Measurements from ENCODE around the gene DOC2A.
"Not testable (repeated sequence)": the region's sequence is repeated elsewhere in the genome, so short reads cannot be mapped to it uniquely, and the experiment has no call there.

Gene DOC2A

DNA sequence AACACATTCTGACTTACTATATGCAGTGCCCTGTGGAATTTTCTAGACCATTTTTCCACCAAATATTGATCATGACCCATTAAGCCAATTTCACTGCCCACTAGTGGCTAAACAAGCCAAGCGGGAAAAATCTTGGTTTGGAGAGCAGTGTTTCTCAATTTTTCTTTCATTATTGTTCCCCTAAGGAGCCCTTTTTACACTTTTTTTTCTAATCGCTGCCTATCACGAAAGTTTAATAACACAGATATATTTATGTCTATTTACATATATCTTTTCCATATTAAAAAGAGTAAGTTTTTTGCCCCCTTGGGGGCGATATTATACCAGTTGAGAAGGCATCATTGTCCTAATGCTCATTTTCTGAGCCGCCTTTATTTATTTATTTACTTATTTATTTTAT lies 31.0 kb upstream of the DOC2A start:
- H3K9me3 ChIP-seq (ENCODE audit: control insufficient read depth in 2 of 2, low read length in 2 of 2) = no peaks in the 10 kb centered on the region
- H3K36me3 ChIP-seq (ENCODE audit: control insufficient read depth in 2 of 2, insufficient read depth in 2 of 2, low read length in 2 of 2) = no peaks in the 10 kb centered on the region
- H3K27ac ChIP-seq (ENCODE audit: low read length) = no peak overlapping the region
- H3K4me3 ChIP-seq (ENCODE audit: low read length in 2 of 2) = no peak overlapping the region
- no peaks in the 10 kb centered on the region for H3K4me1 ChIP-seq (ENCODE audit: control insufficient read depth, insufficient read depth, low read length)
- no peak overlapping the region for H3K9ac ChIP-seq (ENCODE audit: low read length in 2 of 2)
- peaks cover 0 to 6% of the 10 kb centered on the region in 2 donors for H3K27me3 ChIP-seq (ENCODE audit: control insufficient read depth in 1 of 2, insufficient read depth in 2 of 2, low read length in 2 of 2)

DNA sequence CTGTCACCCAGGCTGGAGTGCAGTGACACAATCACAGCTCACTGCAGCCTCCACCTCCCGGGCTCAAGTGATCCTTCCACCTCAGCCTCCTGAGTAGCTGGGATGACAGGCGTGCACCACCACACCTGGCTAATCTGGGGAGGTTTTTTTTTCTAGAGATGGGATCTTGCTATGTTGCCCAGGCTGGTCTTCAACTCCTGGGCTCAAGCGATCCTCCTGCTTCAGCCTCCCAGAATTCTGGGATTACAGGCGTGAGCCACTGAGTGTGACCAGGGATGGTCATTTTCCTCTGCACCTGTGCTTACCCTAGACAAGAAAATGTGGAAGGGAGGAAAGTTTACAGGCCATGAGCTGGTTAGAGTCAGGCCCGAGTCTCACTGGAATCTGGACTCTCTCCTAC lies 29.9 kb upstream of the DOC2A start:
- not testable (repeated sequence) for H3K4me1 ChIP-seq (ENCODE audit: control insufficient read depth, insufficient read depth, low read length); H3K27ac ChIP-seq (ENCODE audit: low read length); H3K9ac ChIP-seq (ENCODE audit: low read length in 2 of 2); H3K36me3 ChIP-seq (ENCODE audit: control insufficient read depth in 2 of 2, insufficient read depth in 2 of 2, low read length in 2 of 2); H3K9me3 ChIP-seq (ENCODE audit: control insufficient read depth in 2 of 2, low read length in 2 of 2); H3K27me3 ChIP-seq (ENCODE audit: control insufficient read depth in 1 of 2, insufficient read depth in 2 of 2, low read length in 2 of 2); H3K4me3 ChIP-seq (ENCODE audit: low read length in 2 of 2)

DNA sequence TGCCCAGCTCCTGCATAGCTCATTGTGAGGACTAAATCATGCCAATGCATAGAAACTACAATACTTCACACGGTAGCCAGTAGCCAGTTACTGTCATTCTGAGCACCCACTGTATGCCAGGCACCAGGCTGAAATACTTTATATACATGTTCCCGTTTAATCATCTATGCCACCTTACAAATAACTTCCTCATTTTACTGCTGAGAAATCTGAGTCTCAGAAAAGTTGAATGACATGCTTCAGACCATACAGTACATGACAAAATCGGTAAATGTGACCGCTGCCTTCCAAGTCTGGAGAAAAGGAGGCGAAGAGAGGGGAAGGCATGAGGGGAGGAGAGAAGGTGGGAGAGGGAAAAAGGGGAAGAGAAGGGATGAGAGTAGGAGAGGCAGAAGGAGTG lies 29.4 kb upstream of the DOC2A start:
- no peaks in the 10 kb centered on the region for H3K9me3 ChIP-seq (ENCODE audit: control insufficient read depth in 2 of 2, low read length in 2 of 2)
- no peaks in the 10 kb centered on the region for H3K4me1 ChIP-seq (ENCODE audit: control insufficient read depth, insufficient read depth, low read length)
- H3K27ac ChIP-seq (ENCODE audit: low read length) = no peak overlapping the region
- no peak overlapping the region for H3K9ac ChIP-seq (ENCODE audit: low read length in 2 of 2)
- no peaks in the 10 kb centered on the region for H3K36me3 ChIP-seq (ENCODE audit: control insufficient read depth in 2 of 2, insufficient read depth in 2 of 2, low read length in 2 of 2)
- peaks cover 4 to 8% of the 10 kb centered on the region in 2 donors for H3K27me3 ChIP-seq (ENCODE audit: control insufficient read depth in 1 of 2, insufficient read depth in 2 of 2, low read length in 2 of 2)
- no peak overlapping the region for H3K4me3 ChIP-seq (ENCODE audit: low read length in 2 of 2)

DNA sequence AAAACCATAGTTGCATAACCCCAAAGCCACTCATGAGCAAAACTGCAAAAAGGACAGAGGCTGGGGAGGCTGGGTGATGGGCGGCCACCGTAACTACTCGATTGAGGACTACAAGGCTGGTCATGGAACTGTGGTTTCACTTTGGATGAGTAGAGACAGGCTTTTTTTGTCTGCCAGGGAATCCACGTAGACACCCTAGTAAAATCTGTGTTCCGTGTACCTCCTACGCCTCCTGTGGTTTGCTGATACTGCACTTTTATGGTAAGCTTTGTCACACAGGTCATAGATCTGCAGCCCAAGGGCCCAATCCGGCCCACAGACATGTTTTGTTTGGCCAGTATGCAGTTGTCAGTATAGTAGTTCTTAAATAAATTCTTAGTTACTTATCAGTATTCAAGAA lies 22.4 kb upstream of the DOC2A start:
- peaks cover 44 to 54% of the 10 kb centered on the region in 2 donors for H3K27me3 ChIP-seq (ENCODE audit: control insufficient read depth in 1 of 2, insufficient read depth in 2 of 2, low read length in 2 of 2)

DNA sequence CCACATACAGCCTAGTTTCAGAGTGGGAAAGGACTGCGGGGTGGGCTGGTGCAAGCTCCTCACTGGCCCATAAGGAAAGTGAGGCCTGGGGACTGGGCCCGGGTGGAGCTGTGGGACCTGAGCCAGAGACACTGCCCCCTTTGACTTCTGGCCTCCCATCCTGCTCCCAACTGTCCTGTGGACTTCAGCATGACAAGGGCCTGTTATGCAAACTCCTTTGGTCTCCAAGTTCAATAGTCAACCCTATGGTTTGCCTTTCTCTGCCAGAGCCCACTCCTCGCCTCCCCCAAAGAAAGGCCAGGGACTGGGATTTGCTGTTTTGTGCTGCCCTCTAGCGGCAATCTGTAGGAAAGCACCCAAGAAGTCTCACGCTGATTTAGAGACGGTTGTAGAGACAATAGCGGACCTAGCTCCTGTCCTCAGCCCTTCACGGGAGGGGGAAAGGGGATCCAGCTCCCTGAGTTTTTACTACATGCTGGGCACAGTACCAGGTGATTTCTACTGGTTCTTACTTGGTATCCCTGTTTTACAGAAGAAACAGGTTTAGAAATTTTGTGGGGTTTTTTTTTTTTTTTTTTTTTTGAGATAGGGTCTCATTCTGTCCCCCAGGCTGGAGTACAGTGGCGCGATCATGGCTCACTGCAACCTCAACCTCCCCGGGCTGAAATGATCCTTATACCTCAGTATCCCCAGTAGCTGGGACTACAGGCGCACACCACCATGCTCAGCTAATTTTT lies 21.4 kb upstream of the DOC2A start:
- Histone ChIP-seq H3K9ac (ENCODE audit: low read length in 2 of 2) (no peak overlapping the region), H3K27ac (ENCODE audit: low read length) (no peak overlapping the region), H3K27me3 (ENCODE audit: control insufficient read depth in 1 of 2, insufficient read depth in 2 of 2, low read length in 2 of 2) (peaks cover 50 to 59% of the 10 kb centered on the region in 2 donors), H3K36me3 (ENCODE audit: control insufficient read depth in 2 of 2, insufficient read depth in 2 of 2, low read length in 2 of 2) (no peaks in the 10 kb centered on the region), H3K4me3 (ENCODE audit: low read length in 2 of 2) (no peak overlapping the region), H3K4me1 (ENCODE audit: control insufficient read depth, insufficient read depth, low read length) (peaks cover 10% of the 10 kb centered on the region), H3K9me3 (ENCODE audit: control insufficient read depth in 2 of 2, low read length in 2 of 2) (no peaks in the 10 kb centered on the region)

More for the DNA sequence above, 22.4 kb upstream of the DOC2A start:
- Histone ChIP-seq H3K27ac (ENCODE audit: low read length) (no peak overlapping the region), H3K4me3 (ENCODE audit: low read length in 2 of 2) (no peak overlapping the region), H3K9me3 (ENCODE audit: control insufficient read depth in 2 of 2, low read length in 2 of 2) (no peaks in the 10 kb centered on the region), H3K9ac (ENCODE audit: low read length in 2 of 2) (no peak overlapping the region), H3K36me3 (ENCODE audit: control insufficient read depth in 2 of 2, insufficient read depth in 2 of 2, low read length in 2 of 2) (no peaks in the 10 kb centered on the region), H3K4me1 (ENCODE audit: control insufficient read depth, insufficient read depth, low read length) (peaks cover 8% of the 10 kb centered on the region)

DNA sequence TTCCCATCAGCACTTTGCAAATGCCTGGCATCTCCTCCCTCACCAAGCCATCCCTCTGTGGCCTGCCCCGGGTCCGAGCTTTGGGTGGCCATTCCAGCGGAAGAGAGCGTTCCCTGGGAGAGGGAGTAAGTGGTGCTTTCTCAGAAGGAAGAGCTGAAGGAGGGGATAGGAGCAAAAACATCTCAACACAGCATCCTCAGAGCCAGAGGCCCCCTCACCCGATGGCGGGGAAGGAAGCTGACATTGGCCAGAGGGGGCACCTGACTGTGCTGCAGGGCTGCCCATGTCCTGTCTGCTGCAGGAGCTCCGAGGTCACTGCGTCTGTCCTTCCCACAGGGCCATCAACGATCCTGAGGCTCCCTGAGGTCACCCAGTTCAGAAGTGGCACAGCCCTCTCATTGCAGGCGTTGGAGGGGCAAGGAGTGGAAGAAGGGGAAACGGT lies 20.7 kb upstream of the DOC2A start:
- Histone ChIP-seq H3K36me3 (ENCODE audit: control insufficient read depth in 2 of 2, insufficient read depth in 2 of 2, low read length in 2 of 2) (no peaks in the 10 kb centered on the region), H3K27me3 (ENCODE audit: control insufficient read depth in 1 of 2, insufficient read depth in 2 of 2, low read length in 2 of 2) (peaks cover 53 to 59% of the 10 kb centered on the region in 2 donors), H3K4me3 (ENCODE audit: low read length in 2 of 2) (peak overlapping the region in 1 of 2 donors; percentile 1), H3K9ac (ENCODE audit: low read length in 2 of 2) (no peak overlapping the region), H3K27ac (ENCODE audit: low read length) (no peak overlapping the region), H3K9me3 (ENCODE audit: control insufficient read depth in 2 of 2, low read length in 2 of 2) (no peaks in the 10 kb centered on the region), H3K4me1 (ENCODE audit: control insufficient read depth, insufficient read depth, low read length) (peaks cover 10% of the 10 kb centered on the region)

DNA sequence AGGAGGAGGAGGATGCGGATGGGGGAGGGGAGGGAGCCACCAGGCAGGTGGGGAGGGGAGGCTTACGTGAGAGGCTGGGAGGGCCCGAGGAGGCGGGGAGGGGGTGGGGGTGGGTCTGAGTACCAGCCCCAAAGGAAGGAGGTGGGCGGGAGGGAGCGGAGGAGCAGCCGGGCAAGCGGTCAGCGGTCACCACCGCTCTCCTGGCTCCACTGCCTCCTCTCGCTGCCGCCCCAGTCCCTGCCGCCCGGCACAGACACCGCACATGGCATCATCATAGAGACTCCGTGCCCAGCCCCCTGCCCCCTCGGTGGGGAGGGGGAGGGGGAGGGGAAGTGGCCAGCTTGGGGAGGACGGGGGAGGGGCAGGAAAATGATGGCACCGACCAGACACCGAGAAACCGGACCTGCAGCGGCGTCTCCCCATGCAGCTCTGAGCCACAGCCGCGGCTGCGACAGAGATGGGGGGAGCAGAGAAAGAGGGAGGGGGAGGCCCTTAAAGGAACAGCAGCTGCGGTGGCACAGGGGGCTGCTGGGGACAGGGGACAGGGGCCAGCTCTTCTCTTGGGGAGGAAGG lies 20.1 kb upstream of the DOC2A start, which contains the start of gene TLCD3B:
TLCD3B (minus strand) TSS at position 431 of the 573 bp plus-strand sequence. CDS start 744 bp downstream, outside the sequence.
- Histone ChIP-seq H3K36me3 (ENCODE audit: control insufficient read depth in 2 of 2, insufficient read depth in 2 of 2, low read length in 2 of 2) (no peaks in the 10 kb centered on the region), H3K27ac (ENCODE audit: low read length) (no peak within 1 kb of the TSS), H3K4me3 (ENCODE audit: low read length in 2 of 2) (peak within 1 kb of the TSS in 1 of 2 donors; percentile 1), H3K9me3 (ENCODE audit: control insufficient read depth in 2 of 2, low read length in 2 of 2) (no peaks in the 10 kb centered on the region), H3K9ac (ENCODE audit: low read length in 2 of 2) (no peak within 1 kb of the TSS), H3K4me1 (ENCODE audit: control insufficient read depth, insufficient read depth, low read length) (peaks cover 10% of the 10 kb centered on the region), H3K27me3 (ENCODE audit: control insufficient read depth in 1 of 2, insufficient read depth in 2 of 2, low read length in 2 of 2) (peaks cover 53 to 54% of the 10 kb centered on the region in 2 donors)

DNA sequence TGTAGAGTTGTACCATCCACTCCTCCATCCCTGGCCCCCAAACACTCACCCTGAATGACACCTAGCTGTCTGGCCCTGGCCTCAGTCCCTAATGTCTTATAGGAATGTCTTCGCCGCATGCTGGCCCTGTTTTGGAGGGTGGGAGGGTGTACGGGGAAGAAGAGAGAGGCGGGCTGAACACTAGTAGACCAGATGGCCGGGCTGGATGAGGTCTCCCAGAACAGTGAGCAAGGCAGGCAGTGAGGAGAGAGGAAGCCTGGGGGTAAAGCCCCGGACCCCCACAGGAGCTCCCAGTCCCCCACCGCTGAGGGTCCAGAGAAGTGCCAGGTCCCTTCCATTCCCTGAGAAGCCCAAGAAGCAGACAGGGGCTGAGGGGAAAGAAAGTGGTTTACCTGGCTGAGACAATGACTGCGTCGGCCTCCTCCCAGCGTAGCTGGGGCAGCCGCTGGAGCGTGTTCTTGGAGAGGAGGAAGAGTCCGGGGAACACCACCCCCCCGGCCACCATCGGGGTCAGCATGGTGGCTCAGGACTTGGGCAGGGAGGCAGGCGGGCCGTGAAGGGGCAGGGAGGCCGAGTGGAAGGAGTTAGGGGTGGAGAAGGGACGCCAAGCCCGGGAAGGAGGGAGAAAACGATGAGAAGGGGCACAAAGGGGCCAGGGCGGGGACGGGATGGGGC lies 19.3 kb upstream of the DOC2A start:
- no peak overlapping the region for H3K27ac ChIP-seq (ENCODE audit: low read length)
- H3K4me3 ChIP-seq (ENCODE audit: low read length in 2 of 2) = no peak overlapping the region
- no peak overlapping the region for H3K9ac ChIP-seq (ENCODE audit: low read length in 2 of 2)
- H3K9me3 ChIP-seq (ENCODE audit: control insufficient read depth in 2 of 2, low read length in 2 of 2) = no peaks in the 10 kb centered on the region
- peaks cover 10% of the 10 kb centered on the region for H3K4me1 ChIP-seq (ENCODE audit: control insufficient read depth, insufficient read depth, low read length)
- H3K36me3 ChIP-seq (ENCODE audit: control insufficient read depth in 2 of 2, insufficient read depth in 2 of 2, low read length in 2 of 2) = no peaks in the 10 kb centered on the region
- H3K27me3 ChIP-seq (ENCODE audit: control insufficient read depth in 1 of 2, insufficient read depth in 2 of 2, low read length in 2 of 2) = peaks cover 50 to 54% of the 10 kb centered on the region in 2 donors

DNA sequence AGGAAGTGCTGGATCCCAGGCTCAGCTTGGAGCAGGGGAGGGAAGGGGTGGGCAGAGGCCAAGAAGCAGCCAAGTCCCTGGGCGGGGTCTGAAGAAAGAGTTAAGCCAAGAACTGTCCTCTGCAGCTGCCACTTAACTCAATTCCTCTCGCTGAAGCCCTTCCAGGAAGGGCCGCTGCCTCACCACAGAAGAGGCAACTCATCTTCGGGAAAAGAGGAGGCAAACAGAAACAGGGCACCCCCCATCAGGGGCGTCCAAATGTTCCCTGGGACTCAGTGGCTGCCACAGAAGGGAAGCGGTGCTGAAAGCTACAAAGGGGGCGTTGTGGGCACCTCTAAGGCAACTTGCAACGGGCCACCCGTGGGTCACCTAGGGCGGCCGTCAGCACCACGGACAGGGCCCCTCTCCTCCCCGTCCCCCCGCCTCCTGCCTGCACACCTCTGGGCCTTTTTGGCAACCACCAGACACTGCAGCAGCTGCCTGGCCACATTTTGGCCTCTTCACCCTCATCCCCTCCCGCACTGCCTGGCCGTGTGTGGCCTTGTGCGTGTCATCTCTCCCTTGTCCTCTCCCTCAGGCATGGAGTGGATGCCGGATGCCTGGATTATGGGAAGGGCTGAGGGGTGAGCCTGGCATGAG lies 17.7 kb upstream of the DOC2A start:
- no peak overlapping the region for H3K9ac ChIP-seq (ENCODE audit: low read length in 2 of 2)
- no peak overlapping the region for H3K4me3 ChIP-seq (ENCODE audit: low read length in 2 of 2)
- peaks cover 44 to 52% of the 10 kb centered on the region in 2 donors for H3K27me3 ChIP-seq (ENCODE audit: control insufficient read depth in 1 of 2, insufficient read depth in 2 of 2, low read length in 2 of 2)
- H3K4me1 ChIP-seq (ENCODE audit: control insufficient read depth, insufficient read depth, low read length) = peaks cover 10% of the 10 kb centered on the region
- H3K9me3 ChIP-seq (ENCODE audit: control insufficient read depth in 2 of 2, low read length in 2 of 2) = no peaks in the 10 kb centered on the region
- H3K36me3 ChIP-seq (ENCODE audit: control insufficient read depth in 2 of 2, insufficient read depth in 2 of 2, low read length in 2 of 2) = no peaks in the 10 kb centered on the region
- H3K27ac ChIP-seq (ENCODE audit: low read length) = no peak overlapping the region

DNA sequence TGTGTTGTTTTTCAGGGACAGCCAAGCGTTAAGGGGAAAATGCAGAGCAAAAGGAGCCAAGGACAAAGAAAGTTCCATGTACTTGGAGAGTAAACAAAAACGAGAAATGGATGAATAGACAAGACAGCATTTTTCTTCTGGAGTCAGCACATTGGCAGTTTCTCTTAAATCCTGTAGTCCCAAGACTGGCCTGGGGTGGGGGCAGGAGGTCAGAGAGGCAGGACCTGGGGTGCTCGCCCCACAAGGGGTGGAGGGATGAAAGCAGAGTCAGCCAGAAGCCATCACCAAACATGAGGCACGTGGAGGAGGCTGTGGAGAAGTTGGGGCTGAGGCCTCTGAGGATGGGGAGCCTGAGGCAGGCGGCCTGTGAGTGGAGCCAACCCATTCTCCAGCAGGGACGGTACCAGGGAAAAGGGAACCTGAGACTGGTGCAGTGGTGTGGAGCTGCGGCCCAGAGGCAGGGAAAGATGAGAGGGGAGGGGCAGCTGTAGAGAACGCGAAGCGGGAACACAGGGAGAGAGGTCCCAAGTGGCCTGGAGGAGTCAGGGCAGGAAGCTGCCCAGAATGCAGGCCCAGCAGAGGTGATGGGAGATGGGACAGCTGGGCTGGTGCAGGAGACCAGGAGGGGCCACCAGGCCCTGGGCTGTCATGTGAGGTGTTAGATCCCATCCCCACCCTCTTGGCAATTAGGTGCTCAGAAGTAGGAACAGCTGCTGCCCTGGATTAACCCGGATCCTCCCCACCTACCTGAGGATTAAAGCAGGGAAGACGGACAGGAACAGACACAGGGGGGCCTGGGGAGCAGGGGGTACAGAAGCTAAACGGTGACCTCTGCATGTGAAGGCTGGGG lies 17.0 kb upstream of the DOC2A start:
- H3K4me1 ChIP-seq (ENCODE audit: control insufficient read depth, insufficient read depth, low read length) = peaks cover 10% of the 10 kb centered on the region
- no peaks in the 10 kb centered on the region for H3K36me3 ChIP-seq (ENCODE audit: control insufficient read depth in 2 of 2, insufficient read depth in 2 of 2, low read length in 2 of 2)
- no peaks in the 10 kb centered on the region for H3K9me3 ChIP-seq (ENCODE audit: control insufficient read depth in 2 of 2, low read length in 2 of 2)
- peaks cover 38 to 45% of the 10 kb centered on the region in 2 donors for H3K27me3 ChIP-seq (ENCODE audit: control insufficient read depth in 1 of 2, insufficient read depth in 2 of 2, low read length in 2 of 2)
- no peak overlapping the region for H3K27ac ChIP-seq (ENCODE audit: low read length)
- H3K9ac ChIP-seq (ENCODE audit: low read length in 2 of 2) = no peak overlapping the region
- no peak overlapping the region for H3K4me3 ChIP-seq (ENCODE audit: low read length in 2 of 2)
